GM18909 (cell line): ENCODE results near the gene PTTG2.
A peak's percentile ranks its signal among the peaks of the same experiment; 100 is the strongest.

Experiments used
- ATAC-seq: cut with Tn5 transposase; IDR thresholded peaks from one replicate; pipeline ENCODE4 v1.9.1; 2021; ENCODE audit warnings: mild to moderate bottlenecking; ENCODE audit not compliant: unreplicated experiment, poor library complexity

The PTTG2 gene

GRCh38 chr4:37982736-37983135 is 22.5 kb downstream of the PTTG2 start:
- ATAC-seq: no peak

DNA sequence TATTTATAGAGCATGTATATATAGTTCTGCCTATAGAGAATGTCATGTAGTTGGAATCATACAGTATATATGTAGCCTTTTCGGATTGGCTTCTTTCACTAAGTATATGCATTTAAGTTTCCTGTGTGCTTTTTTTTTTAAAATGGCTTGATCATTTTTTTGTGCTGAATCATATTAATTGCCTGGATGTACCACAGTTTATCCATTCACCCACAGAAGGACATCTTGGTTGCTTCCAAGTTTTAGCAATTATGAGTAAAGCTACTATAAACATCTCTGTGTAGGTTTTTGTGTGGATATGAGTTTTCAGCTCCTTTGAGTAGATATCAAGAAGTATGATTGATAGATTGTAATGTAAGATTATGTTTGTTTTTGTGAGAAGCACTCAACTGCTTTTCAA is 23.8 kb downstream of the PTTG2 start:
- no peak for ATAC-seq

DNA sequence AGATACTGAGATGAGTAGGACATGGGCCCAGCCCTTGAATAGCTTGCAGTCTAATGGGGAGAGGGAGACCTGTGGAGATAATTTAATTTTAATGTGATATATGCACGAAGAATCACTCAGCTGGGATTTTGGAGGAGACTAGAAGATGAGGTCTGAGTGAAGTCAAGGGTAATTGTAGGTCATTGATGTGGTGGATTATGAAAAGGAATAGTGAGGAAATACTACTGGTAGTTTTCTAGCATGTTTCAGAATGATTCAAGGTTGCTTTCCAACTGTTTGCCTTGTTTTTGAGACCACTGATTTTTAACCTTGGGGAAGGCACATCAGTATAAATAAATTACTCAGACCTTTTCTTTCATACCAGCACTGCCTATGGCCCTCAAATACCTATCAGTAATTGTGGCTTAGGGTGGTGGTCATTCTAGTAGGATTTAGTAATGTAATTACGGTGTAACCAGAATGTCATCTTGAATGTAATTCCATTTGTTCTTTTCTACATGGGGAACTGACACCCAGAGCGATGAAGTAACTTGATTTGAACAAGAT is 25.6 kb downstream of the PTTG2 start:
- no peak for ATAC-seq

GRCh38 chr4:37988670-37989069 is 28.5 kb downstream of the PTTG2 start:
- no peak for ATAC-seq

GRCh38 chr4:37989398-37990260 is 29.4 kb downstream of the PTTG2 start:
- no peak for ATAC-seq

DNA sequence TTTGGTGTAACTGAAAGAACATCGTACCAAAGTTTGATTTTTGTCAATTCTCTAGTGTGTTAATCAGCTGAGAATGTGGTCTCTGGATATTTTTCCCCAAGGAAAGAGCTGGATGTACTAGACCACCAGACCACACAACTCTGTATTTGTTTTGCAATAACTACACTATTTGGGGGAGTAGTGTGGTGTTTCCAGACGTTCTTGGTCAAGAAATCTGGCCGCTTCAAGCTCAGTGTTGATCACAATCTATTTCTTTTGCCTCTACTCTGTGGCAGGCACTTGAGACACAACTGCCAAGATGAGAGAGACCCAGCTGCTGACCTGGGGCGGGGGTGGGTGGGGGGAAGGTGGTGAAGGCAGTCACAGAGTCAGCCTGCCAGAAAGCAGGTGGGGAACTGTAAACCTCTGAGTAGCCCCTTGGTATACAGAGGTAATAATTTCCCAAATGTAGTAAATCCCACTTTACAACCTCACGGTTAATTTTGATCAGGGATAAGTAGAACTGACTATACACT is 30.6 kb downstream of the PTTG2 start:
- ATAC-seq: no peak

DNA sequence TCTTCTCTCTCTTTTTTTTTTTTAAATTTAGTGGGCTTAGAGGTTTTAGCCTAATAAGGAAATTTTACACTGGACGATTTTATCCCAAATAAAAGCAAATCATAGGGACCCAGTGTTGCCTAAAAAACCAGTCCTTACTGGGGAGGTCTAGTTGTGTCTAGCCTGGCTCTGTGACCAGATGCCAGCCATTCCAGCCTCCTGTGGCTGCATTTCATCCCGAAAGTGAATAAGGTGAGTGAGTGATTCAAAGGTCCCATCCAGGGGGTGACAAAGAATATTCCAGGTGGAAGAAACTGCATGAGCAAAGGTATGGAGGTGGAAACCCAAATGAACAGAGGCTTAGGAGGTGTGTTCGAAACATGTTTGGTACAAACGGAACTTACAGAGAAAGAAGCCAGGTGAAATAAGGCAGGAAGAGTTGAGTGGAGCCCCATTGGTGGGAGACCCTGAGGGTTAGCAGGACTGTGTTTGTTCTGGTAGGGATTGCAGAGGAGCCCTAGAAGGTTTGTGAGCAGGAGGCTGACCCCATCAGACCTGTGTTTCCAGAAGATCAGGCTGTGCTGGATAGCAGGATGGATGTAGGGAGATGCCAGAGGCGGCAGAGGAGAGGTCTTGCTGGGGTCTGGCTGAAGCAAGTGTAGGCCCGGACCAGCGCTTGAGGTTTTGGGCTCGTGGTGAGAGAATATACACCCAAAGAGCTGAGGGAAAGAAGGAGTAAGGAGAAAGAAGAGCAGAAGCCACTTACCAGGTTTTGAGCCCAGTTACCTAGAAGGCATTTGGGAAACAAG is 31.6 kb downstream of the PTTG2 start:
- ATAC-seq: no peak

DNA sequence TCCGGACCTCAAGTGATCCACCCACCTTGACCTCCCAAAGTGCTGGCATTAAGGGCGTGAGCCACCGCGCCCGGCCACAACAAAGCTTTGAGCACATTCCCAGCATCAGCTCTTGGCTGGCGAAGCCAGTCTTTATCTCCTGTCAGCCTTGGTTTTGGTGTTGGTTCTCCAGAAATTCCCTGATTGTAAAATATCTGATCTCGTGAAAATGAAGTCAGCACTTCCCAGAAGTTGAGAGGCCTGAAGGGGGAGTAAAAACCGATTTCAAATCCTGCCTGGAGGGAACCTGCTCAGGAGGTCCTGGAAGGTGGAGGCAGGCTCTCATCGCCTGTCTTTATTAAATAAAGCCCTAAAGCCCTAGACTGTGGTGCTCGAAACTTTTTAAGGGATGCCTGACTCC is 33.6 kb downstream of the PTTG2 start:
- no peak for ATAC-seq

DNA sequence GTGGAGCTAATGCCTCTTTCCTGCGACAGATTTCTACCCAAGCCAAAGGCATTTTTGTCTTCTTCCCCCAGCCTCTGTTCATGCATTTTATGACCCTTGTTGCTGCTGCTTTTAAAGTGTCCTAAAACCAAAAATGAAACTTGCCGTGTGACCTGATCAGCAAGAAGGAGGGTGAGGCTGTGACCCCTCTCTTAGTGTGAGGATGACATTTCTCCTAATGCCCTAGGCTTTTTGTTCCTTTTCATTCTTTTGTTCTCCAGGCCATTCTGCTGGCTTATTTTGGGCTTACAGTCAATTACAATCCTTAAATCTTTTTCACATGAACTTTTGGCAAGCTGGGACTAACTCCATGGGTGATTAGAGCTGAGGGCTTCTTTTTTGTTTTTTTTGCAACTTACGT is 34.4 kb downstream of the PTTG2 start:
- peak; percentile 81 for ATAC-seq

DNA sequence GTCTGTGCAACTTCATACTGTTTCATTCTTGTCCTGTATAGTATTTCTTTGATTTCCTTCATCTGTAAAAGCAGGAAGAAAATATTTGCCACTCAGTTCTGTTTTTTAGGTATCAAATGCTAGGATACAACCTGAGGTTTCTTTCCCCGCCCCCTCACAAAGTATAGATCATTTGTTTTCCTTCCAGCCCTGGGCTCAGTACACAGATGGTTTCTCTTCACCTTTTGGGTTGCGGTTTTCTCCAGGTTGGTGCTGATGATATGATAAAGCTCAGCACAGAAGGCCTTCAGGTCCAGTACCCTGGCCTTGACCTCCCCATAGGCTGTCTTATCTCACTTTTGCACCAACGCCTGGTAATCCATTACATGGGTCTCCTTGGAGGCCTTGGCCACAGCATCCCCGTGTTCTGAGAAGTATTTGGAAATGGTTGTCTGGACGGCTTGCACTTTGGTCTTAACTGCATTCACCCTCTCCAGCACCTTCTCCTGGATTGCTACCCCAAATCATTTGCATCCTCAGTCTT is 35.2 kb downstream of the PTTG2 start:
- no peak for ATAC-seq

DNA sequence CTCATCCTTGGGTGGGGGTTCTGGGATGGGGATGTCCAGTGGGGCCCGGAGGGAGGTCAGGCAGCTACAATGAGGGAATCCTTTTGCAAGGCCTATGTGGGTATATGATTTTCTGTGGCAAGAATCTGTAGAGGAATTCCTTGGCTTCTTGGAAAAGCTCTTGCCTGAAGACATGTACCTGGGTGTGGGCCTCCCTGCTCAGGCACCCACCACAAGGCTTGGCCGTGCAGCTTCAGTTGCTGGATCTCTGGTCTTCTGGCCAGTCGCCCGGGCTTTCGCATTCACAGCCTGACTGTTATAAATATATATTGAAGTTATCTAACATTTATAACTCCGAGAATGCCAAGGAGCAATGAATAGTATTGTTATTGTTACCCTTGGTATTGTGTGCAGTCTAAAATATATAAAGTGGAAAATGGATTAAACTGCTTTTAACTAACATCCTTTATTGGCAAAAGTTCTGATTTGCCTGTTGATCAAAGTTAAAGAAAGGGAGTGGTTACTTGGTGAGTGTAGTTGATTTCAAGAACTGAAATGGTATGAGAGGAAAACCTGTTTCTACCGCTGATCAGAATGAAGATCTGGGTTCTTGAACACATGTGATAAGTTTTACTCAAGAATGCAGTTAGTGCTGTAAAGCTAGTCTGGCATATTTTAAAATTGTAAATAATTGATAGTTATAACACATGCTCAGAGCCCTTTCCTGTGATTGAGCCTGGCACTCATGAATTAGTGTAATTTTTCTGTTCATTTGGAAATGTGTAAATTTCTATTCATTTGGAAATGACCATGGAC is 36.0 kb downstream of the PTTG2 start:
- ATAC-seq: no peak

DNA sequence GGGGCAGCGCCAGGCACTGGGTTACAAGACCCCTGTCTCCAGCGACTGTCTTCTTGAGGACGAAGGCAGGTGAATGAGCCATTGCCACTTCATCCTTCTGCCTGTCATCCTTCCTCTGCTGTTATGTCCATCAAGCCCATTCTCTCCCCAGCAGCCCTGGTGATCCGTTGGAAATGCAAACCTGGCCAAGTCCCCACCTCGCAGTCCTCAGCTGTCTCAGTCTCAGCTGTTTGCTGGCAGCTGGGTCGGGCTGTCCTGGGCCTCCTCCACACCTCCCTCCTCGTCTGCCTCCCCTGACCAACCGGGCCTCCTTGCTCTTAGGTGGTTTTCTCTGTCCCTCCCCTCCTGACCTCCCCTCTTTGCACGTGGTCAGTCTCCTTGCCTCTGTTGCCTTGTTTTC is 38.0 kb downstream of the PTTG2 start:
- ATAC-seq: no peak

- ATAC-seq: no peak
Measured at GRCh38 chr4:37999000-37999716, 39.0 kb downstream of the PTTG2 start.

GRCh38 chr4:37999965-38000364 is 39.8 kb downstream of the PTTG2 start:
- ATAC-seq: no peak

GRCh38 chr4:38001927-38002326 is 41.7 kb downstream of the PTTG2 start:
- ATAC-seq: no peak

- no peak for ATAC-seq
Measured at GRCh38 chr4:38002451-38003071, 42.4 kb downstream of the PTTG2 start.

DNA sequence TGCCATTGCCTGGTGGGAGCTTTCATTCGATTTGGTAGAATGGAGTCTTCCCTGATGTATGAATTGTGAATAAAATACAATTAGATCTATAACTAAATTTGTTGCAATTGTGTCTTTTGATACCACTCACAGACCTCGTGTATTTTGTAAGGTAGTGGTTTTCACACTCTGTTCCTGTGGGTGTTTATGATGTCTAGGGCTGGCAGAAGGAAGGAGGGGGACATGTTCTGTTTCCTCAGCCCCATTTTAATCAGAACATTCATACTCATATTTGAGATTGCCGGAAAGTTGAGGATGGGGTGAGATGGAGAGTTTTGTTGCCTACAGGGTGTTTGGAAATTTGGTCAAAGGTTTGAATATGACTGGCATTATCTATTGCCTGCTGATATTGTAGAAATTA is 42.9 kb downstream of the PTTG2 start:
- no peak for ATAC-seq

GRCh38 chr4:38003628-38004027 is 43.4 kb downstream of the PTTG2 start:
- no peak for ATAC-seq

GRCh38 chr4:38004062-38004461 is 43.9 kb downstream of the PTTG2 start:
- ATAC-seq: no peak
